ENCODE data around the gene CA6. TPM values are rescaled to one million over a fixed set of nuclear protein-coding genes. Genes with fewer than 3 reads are reported as not detected.
A peak's percentile ranks its signal among the peaks of the same experiment; 100 is the strongest.
"Not testable (repeated sequence)": the region's sequence is repeated elsewhere in the genome, so short reads cannot be mapped to it uniquely, and the experiment has no call there.

CA6 gene
- total RNA-seq, 1 experiment from 2014 or later, result not detected

GRCh38 chr1:8915446-8915845 lies 30.2 kb upstream of the CA6 start:
- Histone ChIP-seq H4K20me1 (ENCODE audit: insufficient read depth, low read depth, low read length) (no peaks in the 10 kb centered on the region), H3K4me1 (ENCODE audit: low read length) (no peaks in the 10 kb centered on the region), H3K36me3 (ENCODE audit: insufficient read depth, low read length) (no peaks in the 10 kb centered on the region), H3K4me3 (ENCODE audit: low read length) (no peak overlapping the region), H3K27me3 (ENCODE audit: low read length) (no peaks in the 10 kb centered on the region), H3K27ac (ENCODE audit: low read length) (no peak overlapping the region), H3K9me3 (ENCODE audit: low read length) (no peaks in the 10 kb centered on the region), H3K9me2 (replicated peaks; ENCODE audit: insufficient read depth, low read length) (no peaks in the 10 kb centered on the region), H3K4me2 (ENCODE audit: low read depth, low read length, poor library complexity, severe bottlenecking) (no peak overlapping the region), H3K9ac (ENCODE audit: low read length) (no peak overlapping the region), H2AFZ (ENCODE audit: low read length) (no peak overlapping the region), H3K79me2 (ENCODE audit: low read length) (no peaks in the 10 kb centered on the region)
- no peak for DNase-seq

DNA sequence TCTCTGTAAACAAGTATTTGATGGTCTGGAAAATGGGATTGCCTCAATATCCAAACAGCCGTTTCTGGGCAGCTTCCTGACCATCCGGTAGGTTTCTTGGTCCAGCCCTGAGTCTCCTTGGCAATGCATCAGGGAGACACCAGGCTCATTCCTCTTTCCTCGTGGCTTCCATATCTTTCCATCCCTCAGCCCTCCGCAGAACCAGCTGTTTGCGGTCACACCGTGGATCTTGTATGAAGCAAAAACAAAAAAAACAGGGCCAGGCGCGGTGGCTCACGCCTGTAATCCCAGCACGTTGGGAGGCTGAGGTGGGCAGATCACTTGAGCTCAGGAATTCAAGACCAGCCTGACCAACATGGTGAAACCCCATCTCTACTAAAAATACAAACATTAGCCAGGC lies 28.1 kb upstream of the CA6 start:
- H3K4me2 ChIP-seq (ENCODE audit: low read depth, low read length, poor library complexity, severe bottlenecking); H3K36me3 ChIP-seq (ENCODE audit: insufficient read depth, low read length); H2AFZ ChIP-seq (ENCODE audit: low read length); H3K9me2 ChIP-seq (replicated peaks; ENCODE audit: insufficient read depth, low read length); H3K4me1 ChIP-seq (ENCODE audit: low read length); H3K27ac ChIP-seq (ENCODE audit: low read length); H3K79me2 ChIP-seq (ENCODE audit: low read length); H4K20me1 ChIP-seq (ENCODE audit: insufficient read depth, low read depth, low read length); H3K4me3 ChIP-seq (ENCODE audit: low read length); H3K27me3 ChIP-seq (ENCODE audit: low read length); H3K9me3 ChIP-seq (ENCODE audit: low read length); H3K9ac ChIP-seq (ENCODE audit: low read length); DNase-seq: not testable (repeated sequence)

DNA sequence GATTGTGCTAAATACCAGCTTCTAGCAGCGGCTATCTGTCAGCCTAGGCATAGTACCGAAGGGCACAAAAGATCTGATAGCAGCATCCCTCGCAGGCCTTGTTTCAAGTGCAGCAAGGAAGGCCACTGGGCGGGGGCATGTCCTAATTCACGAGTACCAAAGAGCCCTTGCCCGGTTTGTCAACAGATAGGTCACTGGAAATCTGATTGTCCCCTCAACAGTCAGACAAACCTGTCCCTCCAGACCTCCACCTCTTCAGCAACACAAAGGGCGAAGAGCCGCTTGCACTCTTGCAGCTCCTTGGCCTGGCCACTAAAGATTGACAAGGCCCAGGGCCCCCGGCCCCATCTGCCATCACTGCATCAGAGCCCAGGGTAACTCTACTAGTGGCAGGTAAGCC lies 22.7 kb upstream of the CA6 start:
- Histone ChIP-seq H3K4me1 (ENCODE audit: low read length) (no peaks in the 10 kb centered on the region), H2AFZ (ENCODE audit: low read length) (no peak overlapping the region), H3K9me3 (ENCODE audit: low read length) (no peaks in the 10 kb centered on the region), H3K27ac (ENCODE audit: low read length) (no peak overlapping the region), H3K27me3 (ENCODE audit: low read length) (no peaks in the 10 kb centered on the region), H3K9ac (ENCODE audit: low read length) (no peak overlapping the region), H3K79me2 (ENCODE audit: low read length) (no peaks in the 10 kb centered on the region), H3K36me3 (ENCODE audit: insufficient read depth, low read length) (no peaks in the 10 kb centered on the region), H3K4me2 (ENCODE audit: low read depth, low read length, poor library complexity, severe bottlenecking) (no peak overlapping the region), H3K9me2 (replicated peaks; ENCODE audit: insufficient read depth, low read length) (no peaks in the 10 kb centered on the region), H3K4me3 (ENCODE audit: low read length) (no peak overlapping the region), H4K20me1 (ENCODE audit: insufficient read depth, low read depth, low read length) (no peaks in the 10 kb centered on the region)
- no peak for DNase-seq

DNA sequence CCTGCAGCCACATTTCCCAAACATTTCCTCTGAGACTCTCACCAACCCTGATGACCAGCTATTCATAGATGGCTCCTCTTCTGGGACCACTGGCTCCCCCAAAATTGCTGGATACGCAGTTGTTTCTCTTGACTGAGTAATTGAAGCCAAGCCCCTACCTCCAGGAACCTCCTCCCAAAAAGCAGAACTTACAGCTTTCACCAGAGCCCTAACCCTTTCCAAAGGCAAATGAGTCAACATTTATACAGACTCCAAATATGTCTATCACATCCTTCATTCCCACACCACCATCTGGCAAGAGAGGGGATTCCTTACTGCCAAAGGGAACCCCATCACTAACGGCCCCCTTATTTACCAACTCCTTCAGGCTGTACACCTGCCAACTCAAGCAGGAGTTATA lies 20.3 kb upstream of the CA6 start:
- Histone ChIP-seq H3K9ac (ENCODE audit: low read length) (no peak overlapping the region), H3K4me1 (ENCODE audit: low read length) (no peaks in the 10 kb centered on the region), H4K20me1 (ENCODE audit: insufficient read depth, low read depth, low read length) (no peaks in the 10 kb centered on the region), H3K9me2 (replicated peaks; ENCODE audit: insufficient read depth, low read length) (no peaks in the 10 kb centered on the region), H3K79me2 (ENCODE audit: low read length) (no peaks in the 10 kb centered on the region), H3K4me3 (ENCODE audit: low read length) (no peak overlapping the region), H3K36me3 (ENCODE audit: insufficient read depth, low read length) (no peaks in the 10 kb centered on the region), H3K27me3 (ENCODE audit: low read length) (no peaks in the 10 kb centered on the region), H3K27ac (ENCODE audit: low read length) (no peak overlapping the region), H2AFZ (ENCODE audit: low read length) (no peak overlapping the region), H3K4me2 (ENCODE audit: low read depth, low read length, poor library complexity, severe bottlenecking) (no peak overlapping the region), H3K9me3 (ENCODE audit: low read length) (no peaks in the 10 kb centered on the region)
- DNase-seq, result peak; percentile 34

DNA sequence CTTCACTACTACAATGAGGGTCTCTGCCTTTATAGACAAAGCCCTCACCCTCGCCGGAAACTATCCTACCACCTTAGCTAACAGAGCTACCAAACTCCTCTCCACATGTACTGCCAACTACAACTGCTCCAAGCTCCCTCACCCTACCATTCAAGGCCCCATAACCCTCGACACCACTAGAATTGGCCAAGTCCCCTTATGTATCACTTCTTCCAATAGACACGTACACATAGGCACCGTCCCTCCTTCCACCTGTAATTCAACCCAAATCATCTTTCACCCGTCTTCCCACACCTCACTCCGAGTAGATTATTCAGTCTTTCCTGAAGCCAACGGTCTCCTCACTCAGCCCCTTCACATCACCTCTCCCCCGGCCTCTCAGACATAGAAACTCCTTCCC lies 19.7 kb upstream of the CA6 start:
- Histone ChIP-seq H3K4me3 (ENCODE audit: low read length) (no peak overlapping the region), H3K27ac (ENCODE audit: low read length) (no peak overlapping the region), H3K36me3 (ENCODE audit: insufficient read depth, low read length) (no peaks in the 10 kb centered on the region), H3K9ac (ENCODE audit: low read length) (no peak overlapping the region), H3K4me2 (ENCODE audit: low read depth, low read length, poor library complexity, severe bottlenecking) (no peak overlapping the region), H3K9me2 (replicated peaks; ENCODE audit: insufficient read depth, low read length) (no peaks in the 10 kb centered on the region), H3K9me3 (ENCODE audit: low read length) (no peaks in the 10 kb centered on the region), H3K27me3 (ENCODE audit: low read length) (no peaks in the 10 kb centered on the region), H3K79me2 (ENCODE audit: low read length) (no peaks in the 10 kb centered on the region), H4K20me1 (ENCODE audit: insufficient read depth, low read depth, low read length) (no peaks in the 10 kb centered on the region), H2AFZ (ENCODE audit: low read length) (no peak overlapping the region), H3K4me1 (ENCODE audit: low read length) (no peaks in the 10 kb centered on the region)
- DNase-seq, result peak; percentile 37

DNA sequence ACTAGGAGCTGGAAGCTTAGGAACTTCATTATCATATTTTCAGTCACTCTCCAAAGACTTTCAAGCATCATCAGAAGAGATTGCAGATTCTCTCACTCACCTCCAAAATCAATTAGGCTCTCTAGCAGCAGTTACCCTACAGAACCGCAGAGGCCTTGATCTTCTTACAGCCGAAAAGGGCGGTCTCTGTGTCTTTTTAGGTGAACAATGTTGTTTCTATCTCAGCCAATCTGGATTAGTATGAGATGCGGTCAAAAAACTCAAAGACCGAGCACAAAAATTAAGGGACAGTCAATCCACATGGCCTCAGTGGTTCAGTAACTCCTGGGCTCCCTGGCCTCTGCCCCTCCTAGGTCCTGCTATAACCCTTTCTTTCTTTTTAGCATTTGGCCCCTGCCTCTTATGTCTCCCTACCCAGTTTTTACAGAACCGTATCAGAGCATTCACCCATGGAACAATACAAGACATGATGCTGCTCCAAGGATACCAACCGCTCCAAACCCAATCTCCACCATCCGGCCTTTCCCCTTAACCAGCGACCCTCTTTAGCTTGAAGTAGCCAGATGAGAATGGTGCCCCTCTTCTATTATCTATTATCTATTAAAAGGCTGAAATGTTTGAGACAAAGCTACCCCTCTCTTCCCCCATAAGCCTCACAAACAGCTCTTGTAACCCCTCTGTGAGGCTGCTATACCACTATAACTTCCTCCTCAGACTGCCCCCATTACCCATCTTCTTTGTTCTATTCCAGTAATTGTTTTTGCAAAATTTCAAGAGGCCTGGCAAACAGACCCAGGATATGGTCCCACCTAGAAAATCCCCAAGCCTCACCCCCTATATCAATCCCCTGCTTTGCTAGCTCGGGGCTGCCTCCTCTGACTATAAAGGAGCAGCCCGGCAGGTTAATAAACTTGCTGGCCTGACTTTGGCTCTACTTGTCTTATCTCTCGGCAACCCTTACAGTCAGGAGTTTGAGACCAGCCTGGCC lies 18.7 kb upstream of the CA6 start:
- Histone ChIP-seq H3K36me3 (ENCODE audit: insufficient read depth, low read length) (no peaks in the 10 kb centered on the region), H3K27ac (ENCODE audit: low read length) (no peak overlapping the region), H3K9ac (ENCODE audit: low read length) (no peak overlapping the region), H4K20me1 (ENCODE audit: insufficient read depth, low read depth, low read length) (no peaks in the 10 kb centered on the region), H3K9me3 (ENCODE audit: low read length) (no peaks in the 10 kb centered on the region), H3K4me2 (ENCODE audit: low read depth, low read length, poor library complexity, severe bottlenecking) (no peak overlapping the region), H3K79me2 (ENCODE audit: low read length) (no peaks in the 10 kb centered on the region), H3K9me2 (replicated peaks; ENCODE audit: insufficient read depth, low read length) (no peaks in the 10 kb centered on the region), H2AFZ (ENCODE audit: low read length) (no peak overlapping the region), H3K27me3 (ENCODE audit: low read length) (no peaks in the 10 kb centered on the region), H3K4me3 (ENCODE audit: low read length) (no peak overlapping the region), H3K4me1 (ENCODE audit: low read length) (no peaks in the 10 kb centered on the region)
- peak; percentile 12 for DNase-seq

GRCh38 chr1:8930116-8930515 lies 15.6 kb upstream of the CA6 start:
- Histone ChIP-seq H3K4me3 (ENCODE audit: low read length) (no peak overlapping the region), H3K9ac (ENCODE audit: low read length) (no peak overlapping the region), H3K27me3 (ENCODE audit: low read length) (no peaks in the 10 kb centered on the region), H2AFZ (ENCODE audit: low read length) (no peak overlapping the region), H3K9me3 (ENCODE audit: low read length) (no peaks in the 10 kb centered on the region), H3K79me2 (ENCODE audit: low read length) (no peaks in the 10 kb centered on the region), H3K36me3 (ENCODE audit: insufficient read depth, low read length) (no peaks in the 10 kb centered on the region), H3K9me2 (replicated peaks; ENCODE audit: insufficient read depth, low read length) (no peaks in the 10 kb centered on the region), H4K20me1 (ENCODE audit: insufficient read depth, low read depth, low read length) (no peaks in the 10 kb centered on the region), H3K4me2 (ENCODE audit: low read depth, low read length, poor library complexity, severe bottlenecking) (no peak overlapping the region), H3K4me1 (ENCODE audit: low read length) (no peaks in the 10 kb centered on the region), H3K27ac (ENCODE audit: low read length) (no peak overlapping the region)
- DNase-seq, result no peak

- not testable (repeated sequence) for H4K20me1 ChIP-seq (ENCODE audit: insufficient read depth, low read depth, low read length); H3K4me1 ChIP-seq (ENCODE audit: low read length); H3K9me3 ChIP-seq (ENCODE audit: low read length); H3K4me2 ChIP-seq (ENCODE audit: low read depth, low read length, poor library complexity, severe bottlenecking); H3K9me2 ChIP-seq (replicated peaks; ENCODE audit: insufficient read depth, low read length); H3K27me3 ChIP-seq (ENCODE audit: low read length); H2AFZ ChIP-seq (ENCODE audit: low read length); H3K36me3 ChIP-seq (ENCODE audit: insufficient read depth, low read length); H3K9ac ChIP-seq (ENCODE audit: low read length); DNase-seq; H3K79me2 ChIP-seq (ENCODE audit: low read length); H3K4me3 ChIP-seq (ENCODE audit: low read length); H3K27ac ChIP-seq (ENCODE audit: low read length)
Observed at GRCh38 chr1:8937051-8937450, 8.6 kb upstream of the CA6 start.
